Measurements from ENCODE around the gene TFAP2A. TPM values are rescaled to one million over a fixed set of nuclear protein-coding genes. Genes with fewer than 3 reads are reported as not detected.

TFAP2A gene
- total and polyA plus RNA-seq, 2 experiments from 2014 or later = 2.5 to 7.2 TPM

- Histone ChIP-seq H3K4me1 (ENCODE audit: insufficient read depth) (peaks cover 7% of the 10 kb centered on the region), H4K20me1 (ENCODE audit: insufficient read depth) (no peaks in the 10 kb centered on the region), H3K9me2 (ENCODE audit: insufficient read depth) (no peaks in the 10 kb centered on the region), H3K79me2 (ENCODE audit: insufficient read depth) (peaks cover 76% of the 10 kb centered on the region), H3K4me2 (ENCODE audit: unreplicated experiment) (peak overlapping the region; percentile 89), H3K36me3 (ENCODE audit: low read depth) (peaks cover 3% of the 10 kb centered on the region; the same call in 1 of the 2 replicates), H3K27ac (peak overlapping the region; percentile 7), H3F3A (ENCODE audit: insufficient read depth) (peaks cover 41% of the 10 kb centered on the region), H3K9ac (peak overlapping the region; percentile 93; the same call in 1 of the 2 replicates), H3K4me3 (peak overlapping the region; percentile 98), H3K27me3 (replicated peaks; ENCODE audit: insufficient read depth) (0 out of 2 replicates have a peak, but pooled peaks cover 3% of the 10 kb centered on the region), H3K9me3 (ENCODE audit: low read depth) (no peaks in the 10 kb centered on the region), H2AFZ (no peak overlapping the region)
- 46 to 61% methylated on average over 7 of the region's 7 CpGs for WGBS, 2 experiments (ENCODE audit: low coverage in 1 of 2, low lambda C conversion rate in 2 of 2, missing lambda C conversion rate in 2 of 2)
- in situ Hi-C loops (cut with MboI) = loop anchor here (25.0 kb wide), 1 partner anchor 1420 kb away; no protein-coding TSS in a partner anchor
- DNase-seq = no peak
- TF ChIP-seq EZH2 (IDR thresholded peaks at IDR 0.05; ENCODE audit: insufficient read depth, poor library complexity, severe bottlenecking) (no peak), EZH2phosphoT487 (IDR thresholded peaks at IDR 0.05; ENCODE audit: insufficient read depth, low read depth) (no peak)
Observed at GRCh38 chr6:10407018-10407673, 7.7 kb downstream of the TFAP2A start.

GRCh38 chr6:10406556-10406955 is 8.3 kb downstream of the TFAP2A start:
- H3K27ac ChIP-seq = peak overlapping the region; percentile 18; the same call in 1 of the 2 replicates
- peak overlapping the region; percentile 89 for H3K4me2 ChIP-seq (ENCODE audit: unreplicated experiment)
- no peaks in the 10 kb centered on the region for H4K20me1 ChIP-seq (ENCODE audit: insufficient read depth)
- H3K27me3 ChIP-seq (replicated peaks; ENCODE audit: insufficient read depth) = 0 out of 2 replicates have a peak, but pooled peaks cover 3% of the 10 kb centered on the region
- peak overlapping the region; percentile 22; the same call in 1 of the 2 replicates for H3K4me3 ChIP-seq
- no peaks in the 10 kb centered on the region for H3K9me2 ChIP-seq (ENCODE audit: insufficient read depth)
- WGBS, 2 experiments (ENCODE audit: low coverage in 1 of 2, low lambda C conversion rate in 2 of 2, missing lambda C conversion rate in 2 of 2) = 13 to 18% methylated on average over 1 of the region's 1 CpG
- H3F3A ChIP-seq (ENCODE audit: insufficient read depth) = peaks cover 41% of the 10 kb centered on the region
- no peaks in the 10 kb centered on the region for H3K9me3 ChIP-seq (ENCODE audit: low read depth)
- in situ Hi-C loops (cut with MboI) = loop anchor here (25.0 kb wide), 1 partner anchor 1419 kb away; no protein-coding TSS in a partner anchor
- no peak for DNase-seq
- peaks cover 5% of the 10 kb centered on the region; the same call in 1 of the 2 replicates for H3K36me3 ChIP-seq (ENCODE audit: low read depth)
- H2AFZ ChIP-seq = no peak overlapping the region
- TF ChIP-seq EZH2phosphoT487 (IDR thresholded peaks at IDR 0.05; ENCODE audit: insufficient read depth, low read depth) (no peak), EZH2 (IDR thresholded peaks at IDR 0.05; ENCODE audit: insufficient read depth, poor library complexity, severe bottlenecking) (no peak)
- H3K9ac ChIP-seq = peak overlapping the region; percentile 3; the same call in 1 of the 2 replicates
- H3K4me1 ChIP-seq (ENCODE audit: insufficient read depth) = peaks cover 7% of the 10 kb centered on the region
- peaks cover 71% of the 10 kb centered on the region for H3K79me2 ChIP-seq (ENCODE audit: insufficient read depth)

- in situ Hi-C loops (cut with MboI) = loop anchor here (25.0 kb wide), 1 partner anchor 1418 kb away; no protein-coding TSS in a partner anchor
- 0 out of 2 replicates have a peak, but pooled peaks cover 3% of the 10 kb centered on the region for H3K27me3 ChIP-seq (replicated peaks; ENCODE audit: insufficient read depth)
- H3K4me1 ChIP-seq (ENCODE audit: insufficient read depth) = peaks cover 7% of the 10 kb centered on the region
- peaks cover 61% of the 10 kb centered on the region for H3K79me2 ChIP-seq (ENCODE audit: insufficient read depth)
- H3K27ac ChIP-seq = peak overlapping the region; percentile 67; the same call in 1 of the 2 replicates
- no peaks in the 10 kb centered on the region for H3K9me3 ChIP-seq (ENCODE audit: low read depth)
- H3K36me3 ChIP-seq (ENCODE audit: low read depth) = peaks cover 14% of the 10 kb centered on the region; the same call in 1 of the 2 replicates
- no peak for DNase-seq
- WGBS, 2 experiments (ENCODE audit: low coverage in 1 of 2, low lambda C conversion rate in 2 of 2, missing lambda C conversion rate in 2 of 2) = 49 to 55% methylated on average over 3 of the region's 3 CpGs
- no peak overlapping the region for H3K4me3 ChIP-seq
- no peak overlapping the region for H2AFZ ChIP-seq
- no peak overlapping the region for H3K4me2 ChIP-seq (ENCODE audit: unreplicated experiment)
- TF ChIP-seq EZH2phosphoT487 (IDR thresholded peaks at IDR 0.05; ENCODE audit: insufficient read depth, low read depth) (no peak), EZH2 (IDR thresholded peaks at IDR 0.05; ENCODE audit: insufficient read depth, poor library complexity, severe bottlenecking) (no peak)
- peaks cover 41% of the 10 kb centered on the region for H3F3A ChIP-seq (ENCODE audit: insufficient read depth)
- H3K9ac ChIP-seq = no peak overlapping the region
- no peaks in the 10 kb centered on the region for H3K9me2 ChIP-seq (ENCODE audit: insufficient read depth)
- H4K20me1 ChIP-seq (ENCODE audit: insufficient read depth) = no peaks in the 10 kb centered on the region
Observed at GRCh38 chr6:10405513-10405900, 9.4 kb downstream of the TFAP2A start.

- Histone ChIP-seq H3K27me3 (replicated peaks; ENCODE audit: insufficient read depth) (0 out of 2 replicates have a peak, but pooled peaks cover 3% of the 10 kb centered on the region), H4K20me1 (ENCODE audit: insufficient read depth) (no peaks in the 10 kb centered on the region), H3K9me2 (ENCODE audit: insufficient read depth) (no peaks in the 10 kb centered on the region), H3F3A (ENCODE audit: insufficient read depth) (peaks cover 41% of the 10 kb centered on the region), H3K27ac (peak overlapping the region; percentile 67), H3K4me3 (peak overlapping the region; percentile 63), H3K36me3 (ENCODE audit: low read depth) (peaks cover 15% of the 10 kb centered on the region; the same call in 1 of the 2 replicates), H3K9ac (peak overlapping the region; percentile 56), H3K4me1 (ENCODE audit: insufficient read depth) (peaks cover 7% of the 10 kb centered on the region), H2AFZ (peak overlapping the region; percentile 89), H3K9me3 (ENCODE audit: low read depth) (no peaks in the 10 kb centered on the region), H3K79me2 (ENCODE audit: insufficient read depth) (peaks cover 56% of the 10 kb centered on the region), H3K4me2 (ENCODE audit: unreplicated experiment) (peak overlapping the region; percentile 64)
- DNase-seq = no peak
- no peak for TF ChIP-seq EZH2 (IDR thresholded peaks at IDR 0.05; ENCODE audit: insufficient read depth, poor library complexity, severe bottlenecking)
- no peak for TF ChIP-seq EZH2phosphoT487 (IDR thresholded peaks at IDR 0.05; ENCODE audit: insufficient read depth, low read depth)
- in situ Hi-C loops (cut with MboI) = loop anchor here (25.0 kb wide), 1 partner anchor 1418 kb away; no protein-coding TSS in a partner anchor
- WGBS, 2 experiments (ENCODE audit: low coverage in 1 of 2, low lambda C conversion rate in 2 of 2, missing lambda C conversion rate in 2 of 2) = 76 to 77% methylated on average over 24 to 31 of the region's 31 CpGs
Observed at GRCh38 chr6:10404799-10405512, 9.9 kb downstream of the TFAP2A start.

Data from GM23248 (cell line).